PC-9 (cell line): ENCODE data around the gene PTX4. TPM values are rescaled to one million over a fixed set of nuclear protein-coding genes. Genes with fewer than 3 reads are reported as not detected.

Experiments
- BruUV-seq: library from RNA; stranded (reverse); fragments of 400-500 nt; replicated peaks from 2 replicates; lab custom pipeline; 2021; lab: Mats Ljungman, UMichigan
- CTCF ChIA-PET: fragments of 300-600 bp; sonication (Branson Sonifier 250); formaldehyde crosslinking; loops from one replicate; lab custom pipeline; 2022; ENCODE audit warnings: antibody characterized with exemption; lab: Charles Lee
- POLR2A ChIA-PET: fragments of 300-600 bp; sonication (Branson Sonifier 250); formaldehyde crosslinking; loops from one replicate; lab custom pipeline; 2022; ENCODE audit warnings: antibody characterized with exemption; ENCODE audit not compliant: unreplicated experiment; lab: Charles Lee
- DNase-seq, 2 experiments: peaks; one replicate each; pipeline versions ENCODE4 v3.0.0 to v3.0.0-alpha.2; 2015 to 2022; ENCODE audit warnings: mixed read lengths in 1 of 2
- H2AFZ ChIP-seq: fragments of 200-600 bp; sonication (generic); 2 replicates; pipeline ENCODE4 v1.8.1; 2017; ENCODE audit warnings: antibody characterized with exemption
- H3F3A ChIP-seq: fragments of 200-600 bp; sonication (generic); 2 replicates; pipeline ENCODE4 v1.8.1; 2017; ENCODE audit warnings: antibody characterized with exemption, mild to moderate bottlenecking, low read depth; ENCODE audit not compliant: insufficient read depth
- H3K27ac ChIP-seq: fragments of 200-600 bp; sonication (generic); 2 replicates; pipeline ENCODE4 v1.6.1; 2016; ENCODE audit warnings: mixed run types
- H3K27me3 ChIP-seq: fragments of 200-600 bp; sonication (generic); 2 replicates; pipeline ENCODE4 v1.6.1; 2016; ENCODE audit warnings: low read depth, mixed run types; ENCODE audit not compliant: insufficient read depth
- H3K36me3 ChIP-seq: fragments of 200-600 bp; sonication (generic); 2 replicates; pipeline ENCODE4 v1.6.1; 2016; ENCODE audit warnings: low read depth, mixed run types
- H3K4me1 ChIP-seq: fragments of 200-600 bp; sonication (generic); replicated peaks from 2 replicates; pipeline ENCODE4 v1.6.1; 2016; ENCODE audit warnings: mixed run types; ENCODE audit not compliant: insufficient read depth
- H3K4me2 ChIP-seq: fragments of 200-600 bp; sonication (generic); 2 replicates; pipeline ENCODE4 v1.6.1; 2017; ENCODE audit warnings: mixed run types
- H3K4me3 ChIP-seq: fragments of 200-600 bp; sonication (generic); 2 replicates; pipeline ENCODE4 v1.6.1; 2016; ENCODE audit warnings: mixed run types
- H3K79me2 ChIP-seq: fragments of 200-600 bp; sonication (generic); 2 replicates; pipeline ENCODE4 v1.6.1; 2017; ENCODE audit warnings: low read depth, mixed run types
- H3K9me2 ChIP-seq: fragments of 200-600 bp; sonication (generic); 2 replicates; pipeline ENCODE4 v1.8.1; 2017; ENCODE audit warnings: mild to moderate bottlenecking; ENCODE audit not compliant: insufficient read depth
- H3K9me3 ChIP-seq: fragments of 200-600 bp; sonication (generic); 2 replicates; pipeline ENCODE4 v1.8.1; 2016; ENCODE audit warnings: low read depth; ENCODE audit not compliant: insufficient read depth
- H4K20me1 ChIP-seq: fragments of 200-600 bp; sonication (generic); 2 replicates; pipeline ENCODE4 v1.8.1; 2017; ENCODE audit not compliant: insufficient read depth
- EZH2 ChIP-seq: fragments of 200-600 bp; sonication (generic); IDR thresholded peaks from 2 replicates; pipeline ENCODE4 v1.8.0; 2017; ENCODE audit warnings: antibody characterized with exemption, low read depth
- intact Hi-C: fragments of 100-400 bp; cut with micrococcal nuclease; formaldehyde crosslinking; loops from one replicate; pipeline ENCODE4 v1.10.0; 2022; ENCODE audit not compliant: unreplicated experiment
- total RNA-seq: library from RNA; stranded (reverse); gene quantifications from 2 replicates; pipeline ENCODE4 v1.2.3, GENCODE V29; 2021
- TF ChIP-seq, protein P1 (sequence below): fragments of 200-600 bp; sonication (generic); conservative IDR thresholded peaks from 2 replicates; pipeline ENCODE4 v1.6.1; 2017; ENCODE audit warnings: mixed run types, antibody characterized with exemption, mild to moderate bottlenecking, moderate library complexity

PTX4 gene
- total RNA-seq, 1 experiment from 2014 or later = 0.39 TPM

DNA sequence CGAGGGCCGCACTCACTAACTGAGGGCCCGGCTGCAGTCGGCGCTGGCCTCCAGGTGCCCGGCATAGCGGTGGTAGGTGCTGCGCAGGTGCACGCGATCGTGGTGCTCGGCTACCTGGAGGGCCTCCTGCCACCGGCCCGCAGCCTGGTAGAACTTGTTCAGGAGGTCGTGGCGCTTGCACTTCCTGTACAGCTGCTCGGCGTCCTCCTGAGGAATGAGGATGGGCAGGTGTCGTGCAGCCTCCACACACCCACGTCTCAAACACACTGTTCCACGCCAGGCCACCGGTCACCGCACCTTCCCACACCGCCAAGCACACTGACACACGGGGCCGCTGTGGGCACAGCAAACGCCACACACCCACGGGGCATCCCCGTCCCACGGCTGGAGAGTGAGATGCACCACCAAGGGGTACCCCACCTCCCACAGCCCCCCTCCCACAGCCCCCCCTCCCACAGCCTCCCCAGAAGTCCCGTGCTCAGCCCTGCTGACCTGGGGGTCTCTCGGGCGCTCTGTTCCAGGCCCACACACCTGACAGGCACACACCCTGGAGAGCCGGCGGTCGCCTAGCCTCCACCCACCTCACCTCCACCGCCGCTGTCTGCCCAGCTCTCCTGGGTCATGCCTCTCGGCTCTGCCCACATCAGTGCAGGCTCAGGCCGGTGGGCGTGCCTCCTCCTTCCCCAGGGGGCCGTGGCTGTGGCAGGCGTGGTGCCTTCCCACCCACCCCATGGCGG lies 37.3 kb upstream of the PTX4 start:
- Histone ChIP-seq H3F3A (no peaks in the 10 kb centered on the region), H3K4me2 (no peak overlapping the region), H3K36me3 (no peaks in the 10 kb centered on the region), H3K27me3 (no peaks in the 10 kb centered on the region), H3K9me3 (no peaks in the 10 kb centered on the region), H3K79me2 (no peaks in the 10 kb centered on the region), H3K4me3 (no peak overlapping the region), H4K20me1 (no peaks in the 10 kb centered on the region; the same call in 1 of the 2 replicates), H3K4me1 (no peaks in the 10 kb centered on the region), H3K9me2 (no peaks in the 10 kb centered on the region), H2AFZ (no peak overlapping the region), H3K27ac (no peak overlapping the region)
- POLR2A ChIA-PET = no interaction called here
- no peak for TF ChIP-seq EZH2
- TF ChIP-seq, protein P1, sequence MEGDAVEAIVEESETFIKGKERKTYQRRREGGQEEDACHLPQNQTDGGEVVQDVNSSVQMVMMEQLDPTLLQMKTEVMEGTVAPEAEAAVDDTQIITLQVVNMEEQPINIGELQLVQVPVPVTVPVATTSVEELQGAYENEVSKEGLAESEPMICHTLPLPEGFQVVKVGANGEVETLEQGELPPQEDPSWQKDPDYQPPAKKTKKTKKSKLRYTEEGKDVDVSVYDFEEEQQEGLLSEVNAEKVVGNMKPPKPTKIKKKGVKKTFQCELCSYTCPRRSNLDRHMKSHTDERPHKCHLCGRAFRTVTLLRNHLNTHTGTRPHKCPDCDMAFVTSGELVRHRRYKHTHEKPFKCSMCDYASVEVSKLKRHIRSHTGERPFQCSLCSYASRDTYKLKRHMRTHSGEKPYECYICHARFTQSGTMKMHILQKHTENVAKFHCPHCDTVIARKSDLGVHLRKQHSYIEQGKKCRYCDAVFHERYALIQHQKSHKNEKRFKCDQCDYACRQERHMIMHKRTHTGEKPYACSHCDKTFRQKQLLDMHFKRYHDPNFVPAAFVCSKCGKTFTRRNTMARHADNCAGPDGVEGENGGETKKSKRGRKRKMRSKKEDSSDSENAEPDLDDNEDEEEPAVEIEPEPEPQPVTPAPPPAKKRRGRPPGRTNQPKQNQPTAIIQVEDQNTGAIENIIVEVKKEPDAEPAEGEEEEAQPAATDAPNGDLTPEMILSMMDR = no peak
- intact Hi-C loops = no loop called here
- DNase-seq = no peak
- no TSS peak for BruUV-seq
- CTCF ChIA-PET = no interaction called here

DNA sequence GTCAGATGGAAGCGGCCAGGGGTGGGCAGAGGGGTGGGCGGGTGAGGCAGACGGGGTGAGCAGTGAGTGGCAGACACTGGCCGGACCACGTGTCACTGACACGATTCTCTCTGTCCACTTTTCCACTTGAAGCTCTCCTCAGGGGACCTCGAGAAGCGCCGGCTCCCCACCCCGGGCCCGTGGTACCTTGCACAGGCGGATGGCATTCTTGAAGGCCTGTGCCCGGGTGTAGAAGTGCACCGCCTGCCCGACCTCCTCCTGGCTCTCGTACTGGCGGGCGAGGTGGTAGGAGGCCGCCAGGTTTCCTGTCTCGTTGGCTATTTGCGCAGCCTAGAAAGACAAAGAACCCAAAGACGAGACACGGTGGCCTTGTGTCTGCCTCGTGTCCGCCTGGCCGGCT lies 35.6 kb upstream of the PTX4 start:
- TF ChIP-seq, protein P1 = no peak
- TF ChIP-seq EZH2 = no peak
- no peaks in the 10 kb centered on the region for H3K9me3 ChIP-seq
- no peak overlapping the region for H3K4me3 ChIP-seq
- H4K20me1 ChIP-seq = no peaks in the 10 kb centered on the region; the same call in 1 of the 2 replicates
- no peaks in the 10 kb centered on the region for H3F3A ChIP-seq
- H3K36me3 ChIP-seq = no peaks in the 10 kb centered on the region
- H3K4me2 ChIP-seq = no peak overlapping the region
- H3K4me1 ChIP-seq = no peaks in the 10 kb centered on the region
- DNase-seq = no peak
- no peaks in the 10 kb centered on the region for H3K27me3 ChIP-seq
- H3K79me2 ChIP-seq = no peaks in the 10 kb centered on the region
- H3K9me2 ChIP-seq = no peaks in the 10 kb centered on the region
- ChIA-PET POLR2A (no interaction called here), CTCF (no interaction called here)
- no TSS peak for BruUV-seq
- H3K27ac ChIP-seq = no peak overlapping the region
- intact Hi-C loops = no loop called here
- no peak overlapping the region for H2AFZ ChIP-seq

DNA sequence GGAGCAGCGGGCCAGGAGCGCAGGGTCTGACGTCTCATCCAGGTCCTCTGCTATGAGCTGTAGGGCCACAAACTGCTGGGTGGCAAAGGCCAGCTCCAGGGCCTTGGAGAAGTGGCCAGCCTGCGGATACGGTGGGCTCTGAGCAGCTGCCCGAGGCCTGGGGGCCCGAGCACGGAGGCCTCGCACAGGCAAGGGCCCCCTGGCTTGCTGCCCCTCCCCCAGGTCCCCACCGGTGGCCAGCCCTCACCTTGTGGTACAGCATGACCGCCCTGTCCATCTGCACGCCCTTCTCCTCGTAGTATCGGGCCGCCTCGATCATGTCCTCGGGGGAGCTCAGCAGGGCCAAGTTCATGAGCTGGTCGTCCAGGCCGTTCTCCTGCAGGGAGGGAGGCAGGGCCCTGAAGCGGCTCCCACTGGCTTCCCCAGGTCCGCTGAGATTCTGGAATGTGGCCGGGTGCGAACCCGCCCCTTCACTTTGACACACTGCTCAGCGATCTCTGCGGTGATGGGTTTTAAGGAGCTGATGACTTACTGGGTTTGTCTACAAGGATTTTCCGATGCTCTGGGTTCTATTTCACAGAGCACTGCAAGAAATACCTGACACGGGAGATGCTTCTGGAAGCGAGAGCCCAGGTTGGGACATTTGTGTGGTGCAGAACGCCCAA lies 35.0 kb upstream of the PTX4 start:
- Histone ChIP-seq H3K9me3 (no peaks in the 10 kb centered on the region), H3K4me1 (no peaks in the 10 kb centered on the region), H3K4me3 (no peak overlapping the region), H3K79me2 (no peaks in the 10 kb centered on the region), H3K36me3 (no peaks in the 10 kb centered on the region), H3F3A (no peaks in the 10 kb centered on the region), H3K9me2 (no peaks in the 10 kb centered on the region), H4K20me1 (no peaks in the 10 kb centered on the region; the same call in 1 of the 2 replicates), H3K27me3 (no peaks in the 10 kb centered on the region), H3K27ac (no peak overlapping the region), H2AFZ (no peak overlapping the region), H3K4me2 (no peak overlapping the region)
- DNase-seq = no peak
- ChIA-PET CTCF (no interaction called here), POLR2A (no interaction called here)
- no TSS peak for BruUV-seq
- no peak for TF ChIP-seq EZH2
- intact Hi-C loops = no loop called here
